Stimulated activated CD4-positive, alpha-beta T cell treated with anti-CD3 and anti-CD28 coated beads, TNF-alpha, amount 100 ng/mL, for 48 hours (primary cell): ENCODE data around the gene EAPP.
"Not testable (repeated sequence)": the region's sequence is repeated elsewhere in the genome, so short reads cannot be mapped to it uniquely, and the experiment has no call there.

Experiments
- DNase-seq, 3 donors: peaks; one replicate each; pipeline ENCODE4 v3.0.0-alpha.2; 2020; ENCODE audit warnings: low read depth in 3 of 3

Gene EAPP

GRCh38 chr14:34539407-34540180 is at the start of gene EAPP:
TSS of gene EAPP (minus strand) at chr14:34539701. CDS start at chr14:34539628, 73 bp downstream.
- DNase-seq: peak; percentile 89 to 94 (median 92)

GRCh38 chr14:34583525-34583924 is 44.0 kb upstream of the EAPP start:
- DNase-seq: no peak

- no peak for DNase-seq
Measured at GRCh38 chr14:34582117-34582680, 42.7 kb upstream of the EAPP start.

- no peak for DNase-seq
Measured at GRCh38 chr14:34580381-34580780, 40.9 kb upstream of the EAPP start.

- DNase-seq: no peak
Measured at GRCh38 chr14:34571771-34572170, 32.3 kb upstream of the EAPP start.

GRCh38 chr14:34569750-34570149 is 30.2 kb upstream of the EAPP start:
- DNase-seq: no peak

- DNase-seq: no peak
Measured at GRCh38 chr14:34568803-34569202, 29.3 kb upstream of the EAPP start.

- no peak for DNase-seq
Measured at GRCh38 chr14:34562776-34563150, 23.3 kb upstream of the EAPP start.

- DNase-seq: not testable (repeated sequence)
Measured at GRCh38 chr14:34562037-34562775, 22.7 kb upstream of the EAPP start.

- DNase-seq: not testable (repeated sequence)
Measured at GRCh38 chr14:34556498-34556829, 17.0 kb upstream of the EAPP start.

- DNase-seq: not testable (repeated sequence)
Measured at GRCh38 chr14:34555583-34556497, 16.3 kb upstream of the EAPP start.

GRCh38 chr14:34554540-34555250 is 15.2 kb upstream of the EAPP start:
- DNase-seq: no peak

GRCh38 chr14:34549276-34549966 is 9.9 kb upstream of the EAPP start:
- not testable (repeated sequence) for DNase-seq

- DNase-seq: no peak
Measured at GRCh38 chr14:34548472-34548981, 9.0 kb upstream of the EAPP start.

GRCh38 chr14:34547136-34547520 is 7.6 kb upstream of the EAPP start:
- DNase-seq: not testable (repeated sequence)

GRCh38 chr14:34546272-34547135 is 7.0 kb upstream of the EAPP start:
- not testable (repeated sequence) for DNase-seq

GRCh38 chr14:34540181-34541059 is 919 bp upstream of the EAPP start:
- DNase-seq: not testable (repeated sequence)

- DNase-seq: no peak
Measured at GRCh38 chr14:34538871-34539406, 562 bp downstream of the EAPP start.
